ENCODE results near the gene TCEANC. TPM values are rescaled to one million over a fixed set of nuclear protein-coding genes. Genes with fewer than 3 reads are reported as not detected.

TCEANC gene
- total RNA-seq, 2 experiments from 2014 or later, result 1.9 to 2.3 TPM

GRCh38 chrX:13691841-13692371, 39.0 kb downstream of the TCEANC start:
- H3K4me3 Mint-ChIP-seq, result peak overlapping the region; percentile 44
- peak overlapping the region; percentile 37 for H3K27ac Mint-ChIP-seq
- H3K9me3 Mint-ChIP-seq (ENCODE audit: low read depth), result no peaks in the 10 kb centered on the region
- ATAC-seq (no peak), DNase-seq (no peak)
- POLR2A ChIA-PET, result no interaction called here
- H3K4me1 Mint-ChIP-seq, result peaks cover 75% of the 10 kb centered on the region
- H3K36me3 Mint-ChIP-seq (ENCODE audit: low read depth), result peaks cover 23% of the 10 kb centered on the region
- intact Hi-C loops (cut with DNase I, micrococcal nuclease), result no loop called here
- no peaks in the 10 kb centered on the region for H3K27me3 Mint-ChIP-seq
- CTCF ChIA-PET, result interaction anchor here (1.6 kb wide), 1 partner anchor 32 kb away, joined by 3 read pairs; no protein-coding TSS in a partner anchor

- peaks cover 76% of the 10 kb centered on the region for H3K4me1 Mint-ChIP-seq
- peak overlapping the region; percentile 44 for H3K4me3 Mint-ChIP-seq
- ChIA-PET POLR2A (no interaction called here), CTCF (no interaction called here)
- DNase-seq, result no peak
- no peaks in the 10 kb centered on the region for H3K9me3 Mint-ChIP-seq (ENCODE audit: low read depth)
- no peaks in the 10 kb centered on the region for H3K27me3 Mint-ChIP-seq
- peak; percentile 5 for ATAC-seq
- peak overlapping the region; percentile 69 for H3K27ac Mint-ChIP-seq
- intact Hi-C loops (cut with DNase I, micrococcal nuclease), result no loop called here
- peaks cover 25% of the 10 kb centered on the region for H3K36me3 Mint-ChIP-seq (ENCODE audit: low read depth)
These were observed 39.9 kb downstream of the TCEANC start for GRCh38 chrX:13692771-13693231.

GRCh38 chrX:13693341-13693961, 40.5 kb downstream of the TCEANC start:
- no peak for DNase-seq
- H3K4me3 Mint-ChIP-seq, result peak overlapping the region; percentile 10
- H3K36me3 Mint-ChIP-seq (ENCODE audit: low read depth), result peaks cover 25% of the 10 kb centered on the region
- peaks cover 70% of the 10 kb centered on the region for H3K4me1 Mint-ChIP-seq
- ChIA-PET CTCF (no interaction called here), POLR2A (no interaction called here)
- H3K27ac Mint-ChIP-seq, result peak overlapping the region; percentile 69
- no peaks in the 10 kb centered on the region for H3K27me3 Mint-ChIP-seq
- intact Hi-C loops (cut with DNase I, micrococcal nuclease), result no loop called here
- H3K9me3 Mint-ChIP-seq (ENCODE audit: low read depth), result no peaks in the 10 kb centered on the region
- ATAC-seq, result no peak

GRCh38 chrX:13694359-13694758, 41.4 kb downstream of the TCEANC start:
- ChIA-PET CTCF (interaction anchor here (1.4 kb wide), 1 partner anchor 55 kb away, joined by 4 read pairs; no protein-coding TSS in a partner anchor), POLR2A (interaction anchor here (1.1 kb wide), 1 partner anchor 736 kb away, joined by 3 read pairs; no protein-coding TSS in a partner anchor)
- ATAC-seq (no peak), DNase-seq (no peak)
- H3K4me1 Mint-ChIP-seq, result peaks cover 78% of the 10 kb centered on the region
- H3K27ac Mint-ChIP-seq, result no peak overlapping the region
- H3K36me3 Mint-ChIP-seq (ENCODE audit: low read depth), result peaks cover 25% of the 10 kb centered on the region
- intact Hi-C loops (cut with DNase I, micrococcal nuclease), result no loop called here
- no peak overlapping the region for H3K4me3 Mint-ChIP-seq
- H3K9me3 Mint-ChIP-seq (ENCODE audit: low read depth), result no peaks in the 10 kb centered on the region
- no peaks in the 10 kb centered on the region for H3K27me3 Mint-ChIP-seq

GRCh38 chrX:13694983-13695382, 42.0 kb downstream of the TCEANC start:
- no peak overlapping the region for H3K4me3 Mint-ChIP-seq
- H3K27me3 Mint-ChIP-seq, result no peaks in the 10 kb centered on the region
- H3K36me3 Mint-ChIP-seq (ENCODE audit: low read depth), result peaks cover 23% of the 10 kb centered on the region
- intact Hi-C loops (cut with DNase I, micrococcal nuclease), result no loop called here
- ATAC-seq (no peak), DNase-seq (no peak)
- ChIA-PET CTCF (interaction anchor here (1.4 kb wide), 1 partner anchor 54 kb away, joined by 4 read pairs; no protein-coding TSS in a partner anchor), POLR2A (interaction anchor here (1.1 kb wide), 1 partner anchor 737 kb away, joined by 3 read pairs; no protein-coding TSS in a partner anchor)
- H3K4me1 Mint-ChIP-seq, result peaks cover 80% of the 10 kb centered on the region
- H3K27ac Mint-ChIP-seq, result no peak overlapping the region
- no peaks in the 10 kb centered on the region for H3K9me3 Mint-ChIP-seq (ENCODE audit: low read depth)

GRCh38 chrX:13695601-13696115, 42.7 kb downstream of the TCEANC start:
- POLR2A ChIA-PET, result interaction anchor here (1.1 kb wide), 1 partner anchor 738 kb away, joined by 3 read pairs; no protein-coding TSS in a partner anchor
- Mint-ChIP-seq H3K27ac (no peak overlapping the region), H3K4me3 (no peak overlapping the region), H3K36me3 (ENCODE audit: low read depth) (peaks cover 21% of the 10 kb centered on the region), H3K4me1 (peaks cover 75% of the 10 kb centered on the region), H3K9me3 (ENCODE audit: low read depth) (no peaks in the 10 kb centered on the region), H3K27me3 (no peaks in the 10 kb centered on the region)
- CTCF ChIA-PET, result interaction anchor here (0.8 kb wide), 1 partner anchor 26 kb away, joined by 5 read pairs; no protein-coding TSS in a partner anchor
- ATAC-seq (no peak), DNase-seq (no peak)
- intact Hi-C loops (cut with DNase I, micrococcal nuclease), result no loop called here

- no peak for DNase-seq
- no peaks in the 10 kb centered on the region for H3K27me3 Mint-ChIP-seq
- H3K27ac Mint-ChIP-seq, result peak overlapping the region; percentile 79
- POLR2A ChIA-PET, result no interaction called here
- H3K4me3 Mint-ChIP-seq, result no peak overlapping the region
- CTCF ChIA-PET, result interaction anchor here (1.1 to 1.3 kb wide), 2 partner anchors 39 to 42 kb away, joined by 3 to 5 read pairs; no protein-coding TSS in a partner anchor
- peaks cover 76% of the 10 kb centered on the region for H3K4me1 Mint-ChIP-seq
- intact Hi-C loops (cut with DNase I, micrococcal nuclease), result no loop called here
- peak; percentile 43 for ATAC-seq
- H3K36me3 Mint-ChIP-seq (ENCODE audit: low read depth), result peaks cover 28% of the 10 kb centered on the region
- H3K9me3 Mint-ChIP-seq (ENCODE audit: low read depth), result no peaks in the 10 kb centered on the region
These were observed 44.5 kb downstream of the TCEANC start for GRCh38 chrX:13697455-13697854.

- DNase-seq (no peak), ATAC-seq (no peak)
- Mint-ChIP-seq H3K4me3 (no peak overlapping the region), H3K9me3 (ENCODE audit: low read depth) (no peaks in the 10 kb centered on the region), H3K36me3 (ENCODE audit: low read depth) (peaks cover 26% of the 10 kb centered on the region), H3K27ac (no peak overlapping the region), H3K27me3 (no peaks in the 10 kb centered on the region), H3K4me1 (peaks cover 75% of the 10 kb centered on the region)
- intact Hi-C loops (cut with DNase I, micrococcal nuclease), result no loop called here
- ChIA-PET POLR2A (no interaction called here), CTCF (interaction anchor here (1.1 to 1.3 kb wide), 2 partner anchors 38 to 42 kb away, joined by 3 to 5 read pairs; no protein-coding TSS in a partner anchor)
These were observed 45.0 kb downstream of the TCEANC start for GRCh38 chrX:13697976-13698375.

GRCh38 chrX:13698432-13698831, 45.5 kb downstream of the TCEANC start:
- POLR2A ChIA-PET, result no interaction called here
- Mint-ChIP-seq H3K27ac (no peak overlapping the region), H3K27me3 (no peaks in the 10 kb centered on the region)

GRCh38 chrX:13699183-13699826, 46.4 kb downstream of the TCEANC start:
- Mint-ChIP-seq H3K27me3 (no peaks in the 10 kb centered on the region), H3K4me3 (no peak overlapping the region), H3K4me1 (peaks cover 74% of the 10 kb centered on the region), H3K27ac (no peak overlapping the region), H3K9me3 (ENCODE audit: low read depth) (no peaks in the 10 kb centered on the region), H3K36me3 (ENCODE audit: low read depth) (peaks cover 30% of the 10 kb centered on the region)
- ATAC-seq (peak; percentile 45), DNase-seq (peak; percentile 14)
- ChIA-PET POLR2A (no interaction called here), CTCF (no interaction called here)
- intact Hi-C loops (cut with DNase I, micrococcal nuclease), result no loop called here

More at GRCh38 chrX:13698432-13698831, 45.5 kb downstream of the TCEANC start:
- Mint-ChIP-seq H3K9me3 (ENCODE audit: low read depth) (no peaks in the 10 kb centered on the region), H3K4me3 (no peak overlapping the region), H3K36me3 (ENCODE audit: low read depth) (peaks cover 26% of the 10 kb centered on the region), H3K4me1 (peaks cover 75% of the 10 kb centered on the region)
- ATAC-seq (no peak), DNase-seq (no peak)
- intact Hi-C loops (cut with DNase I, micrococcal nuclease), result no loop called here
- CTCF ChIA-PET, result interaction anchor here (1.1 to 1.3 kb wide), 2 partner anchors 38 to 41 kb away, joined by 3 to 5 read pairs; no protein-coding TSS in a partner anchor

- no peaks in the 10 kb centered on the region for H3K9me3 Mint-ChIP-seq (ENCODE audit: low read depth)
- no peak overlapping the region for H3K27ac Mint-ChIP-seq
- intact Hi-C loops (cut with DNase I, micrococcal nuclease), result no loop called here
- peaks cover 64% of the 10 kb centered on the region for H3K4me1 Mint-ChIP-seq
- ATAC-seq (no peak), DNase-seq (no peak)
- H3K27me3 Mint-ChIP-seq, result no peaks in the 10 kb centered on the region
- ChIA-PET POLR2A (no interaction called here), CTCF (no interaction called here)
- no peak overlapping the region for H3K4me3 Mint-ChIP-seq
- H3K36me3 Mint-ChIP-seq (ENCODE audit: low read depth), result peaks cover 26% of the 10 kb centered on the region
These were observed 47.4 kb downstream of the TCEANC start for GRCh38 chrX:13700380-13700779.

Measured in activated CD4-positive, alpha-beta T cell treated with anti-CD3 and anti-CD28 coated beads for 36 hours (primary cell).